Measurements from ENCODE around the gene NOTUM.

GRCh38 chr17:81911969-81912368 is 49.0 kb downstream of the NOTUM start:
- TF ChIP-seq CTCF (IDR thresholded peaks at IDR 0.05) (no peak), FOSL2 (IDR thresholded peaks at IDR 0.05) (no peak), FOSL2 (CRISPR knock-in tag; IDR thresholded peaks at IDR 0.05) (no peak), SMC3 (IDR thresholded peaks at IDR 0.05) (no peak), CBX2 (IDR thresholded peaks at IDR 0.05; ENCODE audit: borderline replicate concordance, low read depth) (no peak), USF2 (IDR thresholded peaks at IDR 0.05) (no peak), EP300 (IDR thresholded peaks at IDR 0.05) (no peak), RFX5 (IDR thresholded peaks at IDR 0.05) (no peak), KDM5A (IDR thresholded peaks at IDR 0.05) (no peak)
